ENCODE data around the gene LAMC3.

DNA sequence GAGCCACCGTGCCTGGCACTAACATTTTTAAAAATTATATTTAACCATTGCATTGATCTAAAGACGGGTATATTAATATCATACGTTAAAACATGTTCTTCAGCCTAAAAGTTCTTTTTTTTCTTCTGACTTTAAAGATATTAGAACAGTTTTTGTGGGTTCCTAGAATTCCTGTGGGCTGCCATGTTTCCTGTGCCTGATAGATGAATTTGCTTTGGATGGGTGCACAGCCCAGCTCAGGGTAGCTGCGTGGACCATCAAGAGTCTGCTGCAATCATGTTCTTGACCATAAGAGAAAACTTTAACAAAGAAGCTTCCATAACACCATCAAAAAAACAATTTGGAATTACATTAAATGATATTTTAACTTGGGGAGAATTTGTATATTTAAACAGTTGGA is 2.4 kb upstream of the LAMC3 start:
- TF ChIP-seq POLR2A (IDR thresholded peaks at IDR 0.05; ENCODE audit: low read length) (no peak), GATA1 (IDR thresholded peaks at IDR 0.05; ENCODE audit: low read depth, low read length) (no peak)

Measured in erythroblast (primary cell).